Stimulated activated naive CD4-positive, alpha-beta T cell (primary cell): ENCODE data around the gene ERV3-1.
"Not testable (repeated sequence)": the region's sequence is repeated elsewhere in the genome, so short reads cannot be mapped to it uniquely, and the experiment has no call there.

Experiments used
- DNase-seq, 6 experiments: peaks; one replicate each; lab custom pipeline; 2025; lab: John Stamatoyannopoulos, UW

Gene ERV3-1, protein sequence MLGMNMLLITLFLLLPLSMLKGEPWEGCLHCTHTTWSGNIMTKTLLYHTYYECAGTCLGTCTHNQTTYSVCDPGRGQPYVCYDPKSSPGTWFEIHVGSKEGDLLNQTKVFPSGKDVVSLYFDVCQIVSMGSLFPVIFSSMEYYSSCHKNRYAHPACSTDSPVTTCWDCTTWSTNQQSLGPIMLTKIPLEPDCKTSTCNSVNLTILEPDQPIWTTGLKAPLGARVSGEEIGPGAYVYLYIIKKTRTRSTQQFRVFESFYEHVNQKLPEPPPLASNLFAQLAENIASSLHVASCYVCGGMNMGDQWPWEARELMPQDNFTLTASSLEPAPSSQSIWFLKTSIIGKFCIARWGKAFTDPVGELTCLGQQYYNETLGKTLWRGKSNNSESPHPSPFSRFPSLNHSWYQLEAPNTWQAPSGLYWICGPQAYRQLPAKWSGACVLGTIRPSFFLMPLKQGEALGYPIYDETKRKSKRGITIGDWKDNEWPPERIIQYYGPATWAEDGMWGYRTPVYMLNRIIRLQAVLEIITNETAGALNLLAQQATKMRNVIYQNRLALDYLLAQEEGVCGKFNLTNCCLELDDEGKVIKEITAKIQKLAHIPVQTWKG

DNA sequence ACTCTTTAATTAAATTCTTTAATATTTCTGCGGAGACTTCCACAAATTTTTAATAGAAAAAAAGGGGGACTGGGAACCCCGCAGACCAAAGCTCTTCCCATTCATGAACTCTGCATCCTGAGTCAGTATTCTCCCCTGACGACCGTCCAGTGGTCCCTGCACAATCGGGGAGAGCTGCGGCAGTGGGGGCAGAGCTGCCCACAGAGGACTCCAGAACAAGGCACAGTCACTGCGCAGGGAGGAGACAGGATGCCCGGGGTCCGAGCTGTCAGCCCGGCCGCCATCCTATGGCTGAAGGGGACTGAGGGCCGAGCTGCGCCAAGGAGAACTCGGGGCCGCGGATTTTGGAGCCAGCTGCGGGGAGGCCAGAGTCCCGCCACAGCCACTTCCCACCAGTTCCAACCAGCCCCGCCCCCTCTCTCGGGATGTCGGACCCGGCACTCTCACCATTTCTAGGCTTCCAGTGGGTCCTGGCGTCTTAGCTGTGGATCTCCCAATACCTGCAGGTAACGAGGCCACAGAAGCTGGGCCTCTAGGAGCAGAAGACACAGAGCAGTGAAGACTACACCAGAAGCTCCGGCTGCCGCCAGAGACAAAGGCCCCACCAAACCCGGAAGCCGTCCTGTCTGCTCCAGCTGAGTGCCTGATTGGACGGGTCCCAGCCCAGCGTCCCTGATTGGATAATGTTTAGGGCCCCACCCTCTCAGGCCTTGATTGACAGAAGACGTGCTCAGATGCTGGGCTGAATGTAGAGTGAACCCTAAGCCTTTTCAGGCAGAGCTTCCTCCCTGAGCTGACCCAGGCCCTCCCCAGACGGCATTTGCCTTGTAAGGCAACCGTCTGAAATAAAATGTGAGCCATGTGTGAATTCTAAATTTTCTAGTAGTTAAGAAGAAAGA lies at the start of gene ERV3-1:
Gene ERV3-1 (minus strand): TSS at position 594 of the 899 bp plus-strand sequence. CDS start 13,661 bp downstream, outside the sequence.
- peak; percentile 85 to 94 (median 92) for DNase-seq

DNA sequence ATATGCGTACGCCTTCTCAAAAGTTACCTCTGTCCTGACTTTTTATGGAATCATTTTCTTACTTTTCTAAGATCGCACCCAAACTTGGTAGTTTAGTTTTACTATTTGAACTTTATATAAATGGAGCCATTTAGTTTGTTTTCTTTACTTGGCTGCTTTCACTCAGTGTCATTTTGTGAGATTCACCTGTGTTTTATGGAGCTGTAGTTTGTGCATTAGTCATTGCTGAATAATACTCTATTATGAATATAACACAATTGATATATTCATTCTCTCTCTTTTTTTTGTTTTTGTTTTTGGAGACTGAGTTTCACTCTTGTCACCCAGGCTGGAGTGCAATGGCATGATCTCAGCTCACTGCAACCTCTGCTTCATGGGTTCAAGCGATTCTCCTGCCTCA lies 49.3 kb upstream of the ERV3-1 start:
- DNase-seq: not testable (repeated sequence)

DNA sequence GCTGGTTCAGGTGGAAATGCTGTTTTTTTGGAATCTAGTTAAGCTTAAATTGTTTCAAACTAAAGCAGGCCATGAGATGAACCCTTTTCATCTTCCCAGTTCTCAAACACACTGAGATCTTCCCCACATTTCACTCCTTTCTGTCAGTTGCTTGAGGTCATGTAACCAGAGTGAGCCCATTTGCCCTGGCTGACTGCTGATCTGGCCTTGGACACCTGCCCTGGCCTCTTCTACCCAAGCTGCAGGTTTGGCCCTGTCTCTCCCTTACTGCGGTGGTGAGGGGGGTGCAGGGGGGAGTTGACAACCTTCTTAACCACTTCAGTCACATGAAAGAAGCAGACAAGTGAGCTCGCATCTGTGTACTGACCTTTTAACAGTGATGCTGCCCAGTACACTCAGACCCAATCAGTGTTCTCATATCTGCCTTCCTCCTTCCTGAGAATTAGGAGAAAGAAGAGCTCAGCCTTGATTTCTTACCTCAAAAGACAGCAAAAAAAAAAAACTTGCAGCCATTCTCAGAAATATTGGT lies 48.0 kb upstream of the ERV3-1 start:
- DNase-seq: not testable (repeated sequence)

DNA sequence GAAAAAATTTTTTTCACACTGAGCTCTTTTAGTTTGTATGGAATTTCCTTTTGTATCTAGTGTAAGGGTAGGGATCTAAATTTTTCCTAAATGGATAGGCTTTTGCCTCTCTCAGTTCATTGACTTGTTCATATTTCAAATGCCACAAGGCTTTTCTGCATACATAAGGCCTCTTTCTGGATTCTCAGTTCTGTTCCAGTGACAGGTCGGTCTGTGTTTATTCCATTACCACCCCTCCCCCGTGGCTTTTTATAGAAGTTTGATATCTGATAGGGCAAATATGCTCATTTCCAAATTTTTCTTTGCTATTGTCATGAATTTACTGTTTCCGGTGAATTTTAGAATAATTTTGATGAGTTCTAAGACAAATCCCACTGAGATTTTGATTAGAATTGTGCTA lies 45.2 kb upstream of the ERV3-1 start:
- not testable (repeated sequence) for DNase-seq

DNA sequence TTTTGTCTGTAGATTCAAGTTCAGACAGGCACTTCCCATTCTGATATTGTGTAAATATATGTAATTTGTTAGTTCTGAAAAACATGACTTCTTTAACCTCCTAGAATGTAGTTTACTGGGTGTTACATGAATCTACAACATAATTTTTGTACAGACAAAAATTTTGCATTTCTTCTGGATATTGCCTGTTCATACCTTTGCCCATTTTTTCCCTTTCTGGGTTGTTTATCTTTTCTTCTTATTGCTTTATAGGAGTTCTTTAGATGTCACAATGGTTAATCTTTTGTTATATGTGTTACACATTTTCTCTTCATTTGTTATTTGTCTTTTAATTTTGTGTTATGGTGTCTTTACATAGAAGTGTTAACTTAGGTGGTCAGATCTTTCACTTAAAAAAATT lies 44.7 kb upstream of the ERV3-1 start:
- not testable (repeated sequence) for DNase-seq

DNA sequence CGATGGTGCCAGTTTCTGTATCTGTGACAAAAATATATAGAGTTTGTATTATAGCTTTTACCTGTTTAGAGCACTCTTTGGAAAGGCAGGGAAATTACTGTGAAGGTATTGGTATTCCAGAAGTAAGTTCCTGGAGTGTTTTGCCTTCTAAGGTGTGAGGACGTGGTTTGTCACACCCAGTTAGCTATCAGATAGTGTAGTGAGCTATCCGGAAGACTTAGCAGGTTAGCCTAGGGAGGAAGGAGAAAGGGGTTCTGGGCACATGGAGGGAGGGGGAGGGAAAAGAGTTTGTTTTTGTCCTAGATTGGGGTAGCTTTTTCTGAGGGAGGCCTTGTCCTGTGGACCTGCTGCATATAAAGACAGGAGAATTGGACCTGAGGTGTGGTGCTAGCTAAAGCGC lies 39.8 kb upstream of the ERV3-1 start:
- DNase-seq: not testable (repeated sequence)

DNA sequence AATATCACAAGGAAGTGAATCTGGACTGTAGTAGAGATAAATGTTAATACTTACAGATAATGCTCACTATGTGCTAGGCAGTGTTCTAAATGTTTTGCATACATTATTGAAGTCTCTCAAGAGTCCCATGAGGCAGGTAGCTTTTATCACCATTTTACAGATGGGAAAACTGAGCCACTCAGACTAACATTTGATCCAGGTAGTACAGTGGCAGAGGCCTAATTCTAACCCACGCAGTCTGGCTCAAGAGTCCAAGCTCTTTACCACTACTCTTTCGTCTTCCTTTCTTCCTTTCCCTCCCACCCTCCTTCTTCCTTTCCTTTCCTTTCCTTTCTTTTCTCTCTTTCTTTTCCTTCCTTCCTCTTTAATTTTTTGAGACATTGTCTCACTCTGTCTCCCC lies 39.1 kb upstream of the ERV3-1 start:
- DNase-seq: not testable (repeated sequence)

DNA sequence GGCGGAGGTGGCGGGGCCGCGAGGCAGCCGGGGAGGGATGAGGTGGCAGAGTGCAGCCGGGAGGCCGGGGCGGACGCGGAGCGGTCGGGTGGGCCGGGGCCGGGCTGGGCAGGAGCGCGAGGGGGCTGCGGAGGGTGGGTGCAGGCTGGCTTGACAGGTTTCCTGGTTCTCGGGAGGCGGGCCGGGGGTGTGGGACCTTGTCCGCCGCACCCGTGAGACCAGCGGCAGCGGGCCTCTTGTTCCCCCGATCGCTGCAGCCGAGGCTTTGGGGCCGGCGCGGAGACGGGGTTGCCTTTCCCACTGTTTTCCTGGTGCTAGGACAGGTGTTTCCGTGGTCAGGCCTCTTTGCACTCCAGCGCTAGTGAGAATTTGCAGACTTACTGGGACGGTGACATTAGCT lies 32.3 kb upstream of the ERV3-1 start:
- DNase-seq: peak in 4 of 6 experiments; percentile 10 to 37 (median 27)

DNA sequence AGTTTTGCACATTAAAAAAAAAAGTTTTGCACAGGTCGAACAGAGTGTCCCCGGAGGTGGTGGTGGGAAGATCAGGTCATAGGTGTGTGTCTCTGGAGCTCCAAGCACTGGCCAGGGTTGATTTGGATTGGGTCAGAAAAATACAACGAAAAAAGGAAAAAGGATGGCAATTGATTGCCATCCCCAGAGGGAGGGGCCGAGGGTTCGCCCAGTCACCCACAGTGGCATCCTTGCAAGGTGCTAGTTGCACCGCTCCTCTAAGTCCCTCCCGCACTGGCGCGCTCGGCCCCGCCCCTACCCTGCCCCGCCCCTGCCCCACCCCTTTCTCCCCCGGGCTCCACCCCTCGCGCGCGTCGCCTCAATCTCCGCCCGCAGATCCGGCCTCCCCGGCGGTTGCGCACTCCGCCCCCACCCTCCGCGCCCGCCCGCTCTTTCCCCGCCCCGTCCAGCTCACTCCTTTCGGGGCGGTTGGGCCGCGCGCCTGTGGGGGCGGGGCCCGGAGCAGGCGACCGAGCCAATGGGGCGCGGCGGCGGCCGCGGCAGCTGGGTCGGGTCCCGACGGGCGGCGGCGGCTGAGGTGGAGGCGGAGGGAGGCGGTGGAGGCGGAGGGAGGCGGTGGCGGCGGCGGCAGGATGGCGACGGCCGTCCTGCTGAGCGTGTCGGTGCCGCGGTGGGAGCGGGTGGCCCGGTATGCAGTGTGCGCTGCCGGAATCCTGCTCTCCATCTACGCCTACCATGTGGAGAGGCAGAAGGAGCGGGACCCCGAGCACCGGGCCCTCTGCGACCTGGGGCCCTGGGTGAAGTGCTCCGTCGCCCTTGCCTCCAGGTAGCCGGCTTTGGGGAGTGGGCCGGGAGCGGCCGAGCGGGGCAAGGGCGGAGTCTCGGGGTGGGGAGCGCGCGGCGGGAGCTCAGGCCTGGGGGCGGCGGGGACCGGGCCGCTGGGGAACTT lies 31.5 kb upstream of the ERV3-1 start:
- peak; percentile 92 to 98 (median 94) for DNase-seq

DNA sequence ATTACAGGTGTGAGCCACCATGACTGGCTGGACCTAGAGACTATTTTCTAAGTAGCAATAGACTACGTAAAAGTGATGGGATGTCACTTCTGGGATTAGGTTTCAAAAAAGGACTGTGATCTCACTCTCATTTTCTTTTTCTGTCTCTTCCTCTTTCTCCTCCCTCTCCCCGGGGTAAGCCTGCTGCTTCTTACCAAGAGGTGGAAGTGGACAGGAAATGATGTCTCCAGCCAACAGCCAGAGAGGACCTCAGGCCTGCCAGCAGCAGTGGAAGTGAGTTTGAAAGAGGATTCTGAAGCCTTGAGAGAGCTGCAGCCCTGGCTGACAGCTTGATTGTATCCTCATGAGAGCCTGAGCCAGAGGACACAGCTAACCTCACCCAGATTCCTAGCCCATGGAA lies 30.0 kb upstream of the ERV3-1 start:
- DNase-seq: not testable (repeated sequence)

DNA sequence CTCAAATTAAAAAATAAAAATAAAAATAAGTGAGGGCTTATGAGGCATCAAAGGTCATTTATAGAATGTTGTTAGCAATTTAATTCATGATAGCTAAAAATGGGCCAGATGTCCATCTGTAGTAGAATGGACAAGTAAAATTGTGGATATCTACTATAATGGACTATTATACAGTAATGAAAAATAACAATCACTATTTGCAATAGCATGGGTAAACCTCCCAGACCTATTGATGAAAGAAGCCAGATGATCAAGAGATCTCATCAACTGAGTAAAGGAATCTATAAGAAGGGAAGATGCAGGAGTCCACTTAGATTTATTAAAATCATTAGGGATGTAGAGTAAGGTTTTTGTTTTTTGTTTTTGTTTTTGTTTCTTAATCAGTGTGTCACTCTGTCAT lies 29.0 kb upstream of the ERV3-1 start:
- not testable (repeated sequence) for DNase-seq

DNA sequence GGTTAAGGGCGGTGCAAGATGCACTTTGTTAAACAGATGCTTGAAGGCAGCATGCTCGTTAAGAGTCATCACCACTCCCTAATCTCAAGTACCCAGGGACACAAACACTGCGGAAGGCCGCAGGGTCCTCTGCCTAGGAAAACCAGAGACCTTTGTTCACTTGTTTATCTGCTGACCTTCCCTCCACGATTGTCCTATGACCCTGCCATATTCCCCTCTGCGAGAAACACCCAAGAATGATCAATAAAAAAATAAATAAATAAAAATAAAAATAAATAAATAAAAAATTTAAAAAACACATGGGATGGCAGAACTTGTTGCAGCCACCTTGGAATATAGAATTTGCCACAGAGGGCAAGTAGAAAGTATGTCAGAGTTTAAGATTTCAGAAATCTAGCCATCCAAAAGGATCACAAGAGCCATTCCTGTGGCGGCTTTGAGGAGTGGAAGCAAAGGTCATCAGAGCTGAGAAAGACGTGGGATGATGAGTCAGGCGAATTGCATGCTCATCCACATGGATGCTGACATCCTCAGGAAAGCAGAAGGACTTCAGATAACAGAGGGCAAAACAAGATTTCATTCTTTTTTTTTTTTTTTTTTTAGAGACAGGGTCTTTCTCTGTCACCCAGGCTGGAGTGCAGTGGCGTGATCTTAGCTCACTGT lies 27.8 kb upstream of the ERV3-1 start:
- DNase-seq: not testable (repeated sequence)

DNA sequence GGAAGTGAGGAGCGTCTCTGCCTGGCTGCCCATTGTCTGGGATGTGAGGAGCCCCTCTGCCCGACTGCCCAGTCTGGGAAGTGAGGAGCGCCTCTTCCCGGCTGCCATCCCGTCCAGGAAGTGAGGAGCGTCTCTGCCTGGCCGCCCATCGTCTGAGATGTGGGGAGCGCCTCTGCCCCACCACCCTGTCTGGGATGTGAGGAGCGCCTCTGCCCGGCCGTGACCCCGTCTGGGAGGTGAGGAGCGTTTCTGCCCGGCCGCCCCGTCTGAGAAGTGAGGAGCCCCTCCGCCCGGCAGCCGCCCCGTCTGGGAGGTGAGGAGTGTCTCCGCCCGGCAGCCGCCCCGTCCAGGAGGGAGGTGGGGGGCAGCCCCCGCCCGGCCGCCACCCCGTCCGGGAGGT lies 26.9 kb upstream of the ERV3-1 start:
- DNase-seq: not testable (repeated sequence)

DNA sequence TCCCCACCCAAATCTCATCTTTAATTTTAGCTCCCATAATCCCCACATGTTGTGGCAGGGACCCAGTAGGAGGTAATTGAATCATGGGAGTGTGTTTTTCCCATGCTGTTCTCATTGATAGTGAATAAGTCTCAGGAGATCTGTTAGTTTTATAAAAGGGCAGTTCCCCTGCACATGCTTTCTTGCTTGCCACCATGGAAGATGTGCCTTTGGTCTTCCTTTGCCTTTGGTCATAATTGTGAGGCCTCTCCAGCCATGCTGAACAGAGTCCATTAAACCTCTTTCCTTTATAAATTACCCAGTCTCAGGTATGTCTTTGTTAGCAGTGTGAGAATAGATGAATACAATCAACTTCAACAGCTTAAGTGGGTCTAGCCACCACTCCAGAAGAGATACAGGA lies 18.5 kb upstream of the ERV3-1 start:
- not testable (repeated sequence) for DNase-seq

DNA sequence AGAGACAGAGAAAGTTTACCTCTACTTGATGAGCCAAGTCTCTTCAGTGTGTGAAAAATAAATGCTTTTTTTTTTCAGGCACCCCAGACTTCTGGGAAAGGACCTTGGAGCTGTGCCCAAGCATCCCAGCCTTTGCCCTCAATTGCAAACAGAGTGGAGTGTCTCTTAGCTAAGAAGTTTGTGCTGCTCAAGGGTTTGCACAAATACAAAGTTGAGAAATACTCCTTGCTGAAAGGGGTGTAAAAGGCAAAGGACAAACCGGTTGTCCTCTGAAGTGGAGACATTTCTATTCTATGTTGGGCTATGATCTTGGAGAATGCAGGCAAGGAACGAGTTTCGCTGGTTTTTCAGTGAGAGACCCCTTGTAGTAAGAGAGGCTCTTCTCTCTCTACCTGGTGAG lies 14.5 kb upstream of the ERV3-1 start:
- DNase-seq: not testable (repeated sequence)

DNA sequence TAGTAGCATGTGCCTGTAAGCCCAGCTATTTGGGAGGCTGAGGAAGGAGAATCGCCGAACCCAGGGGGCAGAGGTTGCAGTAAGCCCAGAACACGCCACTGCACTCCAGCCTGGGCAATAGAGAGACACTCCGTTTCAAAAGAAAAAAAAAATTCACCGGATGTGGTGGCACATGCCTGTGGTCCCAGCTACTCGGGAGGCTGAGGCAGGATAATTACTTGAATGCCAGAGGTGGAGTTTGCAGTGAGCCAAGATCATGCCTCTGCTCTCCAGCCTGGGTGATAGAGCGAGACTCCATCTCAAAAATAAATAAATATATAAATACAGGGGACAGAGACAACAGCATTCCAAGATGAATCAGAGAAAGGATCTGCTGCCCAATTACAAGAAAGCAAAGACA lies 3.4 kb upstream of the ERV3-1 start:
- DNase-seq: not testable (repeated sequence)

DNA sequence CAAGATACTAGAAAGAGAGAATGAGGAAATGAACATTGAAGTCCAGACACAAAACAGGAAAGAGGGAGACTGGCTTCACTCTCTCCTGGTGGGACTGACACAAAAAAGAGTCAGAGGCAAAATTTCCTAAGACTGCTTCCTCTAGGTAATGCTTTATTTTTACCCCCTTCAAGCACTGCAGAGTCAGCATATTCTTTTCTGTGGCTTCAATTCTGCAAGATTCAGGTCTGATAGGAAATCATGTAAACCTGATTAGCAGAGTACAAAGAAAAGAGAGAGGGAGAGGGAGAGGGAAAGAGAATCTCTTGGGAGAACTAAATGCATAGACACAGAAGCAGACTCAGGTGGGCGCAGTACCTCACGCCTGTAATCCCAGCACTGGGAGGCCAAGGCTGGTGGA lies 2.9 kb upstream of the ERV3-1 start:
- not testable (repeated sequence) for DNase-seq

DNA sequence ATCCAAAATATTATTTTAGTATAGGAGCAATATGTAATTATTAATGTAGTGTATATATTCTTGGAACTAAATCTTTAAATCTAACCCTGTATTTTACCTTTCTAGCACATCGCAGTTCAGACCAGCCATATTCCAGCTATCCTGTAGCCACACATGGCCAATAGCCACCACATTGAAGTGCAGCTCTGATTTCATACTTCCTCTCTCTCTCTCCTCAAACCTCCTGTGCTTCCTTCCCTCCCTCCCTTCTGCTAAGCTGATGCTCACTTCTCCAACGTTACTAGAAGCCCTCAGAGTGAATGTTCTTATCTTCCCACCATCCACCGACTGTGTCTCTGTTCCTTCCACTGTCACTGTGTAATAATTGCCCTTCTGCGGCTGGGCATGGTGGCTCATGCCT lies 549 bp upstream of the ERV3-1 start:
- DNase-seq: peak in 1 of 6 experiments; percentile 21

DNA sequence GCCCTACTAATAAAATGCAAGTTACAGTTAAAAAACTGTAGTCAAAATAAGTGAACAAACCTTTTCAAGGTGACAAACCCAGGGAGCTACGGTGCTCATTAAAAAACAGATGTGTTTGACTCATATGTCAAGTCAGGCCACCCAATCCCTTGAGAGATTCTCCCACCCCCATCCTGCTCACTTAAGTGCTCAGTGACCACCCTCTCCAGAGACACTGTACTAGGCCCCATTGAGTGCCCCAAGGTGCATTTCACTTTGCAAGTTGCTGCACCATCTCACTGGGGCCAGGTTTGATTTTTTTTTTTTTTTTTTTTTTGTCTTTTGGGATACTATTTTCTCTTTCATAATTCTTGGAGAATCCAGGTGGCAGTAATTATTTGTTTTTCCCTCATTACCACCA lies 1.9 kb downstream of the ERV3-1 start:
- DNase-seq: no peak

DNA sequence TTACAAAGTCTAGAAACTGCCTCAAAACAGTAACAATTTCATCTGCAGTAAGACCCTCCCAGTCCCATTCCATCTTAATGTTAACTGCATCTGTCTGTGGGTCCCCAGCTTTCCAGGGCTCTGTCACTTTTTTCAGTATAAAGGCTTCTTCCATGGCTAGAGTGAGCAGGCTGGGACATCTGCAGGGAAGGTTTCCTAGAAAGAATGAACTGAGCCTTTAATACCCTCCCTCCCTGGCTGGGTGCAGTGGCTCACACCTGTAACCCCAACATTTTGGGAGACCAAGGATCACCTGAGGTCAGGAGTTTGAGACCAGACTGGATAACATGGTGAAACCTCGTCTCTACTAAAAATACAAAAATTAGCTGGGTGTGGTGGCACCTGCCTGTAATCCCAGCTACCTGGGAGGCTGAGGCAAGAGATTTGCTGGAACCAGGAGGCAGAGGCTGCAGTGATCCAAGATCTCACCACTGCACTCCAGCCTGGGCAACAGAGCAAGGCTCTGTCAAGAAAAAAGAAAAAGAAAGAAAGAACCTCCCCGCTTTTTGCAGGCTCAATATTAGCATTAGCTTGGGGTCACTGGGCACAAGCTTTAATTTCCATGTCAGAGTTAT lies 3.4 kb downstream of the ERV3-1 start:
- DNase-seq: no peak
